GM18505 (cell line): ENCODE measurements around the gene MSL1.
"Not testable (repeated sequence)": the region's sequence is repeated elsewhere in the genome, so short reads cannot be mapped to it uniquely, and the experiment has no call there.

Source experiments
- ATAC-seq: cut with Tn5 transposase; IDR thresholded peaks from one replicate; pipeline ENCODE4 v1.9.1; 2021; ENCODE audit not compliant: unreplicated experiment
- POLR2A ChIP-seq: IDR thresholded peaks from 4 replicates; pipeline ENCODE4 v1.6.1; 2011; ENCODE audit warnings: borderline replicate concordance; ENCODE audit not compliant: insufficient read depth, insufficient read length; ENCODE audit errors: extremely low read depth

The MSL1 gene

GRCh38 chr17:40113110-40113906, 8.5 kb upstream of the MSL1 start:
- peak; percentile 76 for ATAC-seq
- peak; percentile 58 for TF ChIP-seq POLR2A

- no peak for TF ChIP-seq POLR2A
- ATAC-seq, result no peak
These were observed 7.9 kb upstream of the MSL1 start for GRCh38 chr17:40113907-40114245.

DNA sequence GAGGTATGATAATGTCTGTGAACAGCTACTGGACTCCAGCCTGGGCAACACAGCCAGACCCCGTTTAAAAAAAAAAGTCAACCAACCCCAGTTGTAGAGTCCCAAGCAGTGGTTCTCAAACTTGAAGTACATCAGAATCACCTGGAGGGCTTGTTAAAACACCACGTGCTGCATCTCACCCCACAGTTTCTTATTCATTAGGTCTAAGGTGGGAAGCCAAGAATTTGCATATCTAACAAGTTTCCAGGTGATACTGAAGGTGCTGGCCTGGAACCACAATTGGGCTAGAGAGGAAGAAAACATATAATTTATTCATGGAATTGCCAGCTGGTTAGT, 6.7 kb upstream of the MSL1 start:
- no peak for TF ChIP-seq POLR2A
- no peak for ATAC-seq

DNA sequence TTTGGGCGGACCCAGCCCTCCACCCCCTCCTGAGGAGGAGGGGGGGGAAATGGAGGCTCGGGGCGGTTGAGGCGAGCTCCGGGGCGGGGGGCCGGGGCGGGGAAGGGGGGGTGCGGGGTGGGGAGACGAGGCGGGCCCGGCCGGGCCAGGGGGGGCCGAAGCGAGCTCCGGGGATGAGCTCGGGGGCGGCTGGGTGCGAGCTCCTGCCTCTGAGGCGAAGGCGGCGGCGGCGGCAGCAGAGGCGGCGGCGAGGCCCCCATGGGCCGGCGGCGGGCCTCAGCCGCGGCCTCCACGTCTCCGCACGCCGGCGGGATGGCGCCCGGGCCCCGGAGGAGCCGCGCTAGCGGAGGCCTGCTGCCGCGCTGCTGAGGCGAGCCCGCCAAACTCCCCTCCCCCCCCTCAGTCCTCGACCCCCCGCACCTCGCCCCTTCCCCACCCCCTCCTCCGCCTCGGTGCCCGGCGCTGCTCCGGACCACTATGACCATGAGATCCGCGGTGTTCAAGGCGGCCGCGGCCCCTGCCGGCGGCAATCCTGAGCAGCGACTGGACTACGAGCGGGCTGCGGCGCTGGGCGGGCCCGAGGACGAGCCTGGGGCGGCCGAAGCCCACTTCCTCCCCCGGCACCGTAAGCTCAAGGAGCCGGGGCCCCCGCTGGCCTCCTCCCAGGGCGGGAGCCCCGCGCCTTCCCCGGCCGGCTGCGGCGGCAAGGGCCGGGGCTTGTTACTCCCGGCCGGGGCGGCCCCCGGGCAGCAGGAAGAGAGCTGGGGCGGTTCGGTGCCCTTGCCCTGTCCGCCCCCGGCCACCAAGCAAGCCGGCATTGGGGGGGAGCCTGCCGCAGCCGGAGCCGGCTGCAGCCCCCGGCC, 596 bp downstream of the MSL1 start:
- no peak for TF ChIP-seq POLR2A
- ATAC-seq, result peak; percentile 30

GRCh38 chr17:40122999-40123810, 1.4 kb downstream of the MSL1 start:
- no peak for TF ChIP-seq POLR2A
- ATAC-seq, result peak; percentile 22

DNA sequence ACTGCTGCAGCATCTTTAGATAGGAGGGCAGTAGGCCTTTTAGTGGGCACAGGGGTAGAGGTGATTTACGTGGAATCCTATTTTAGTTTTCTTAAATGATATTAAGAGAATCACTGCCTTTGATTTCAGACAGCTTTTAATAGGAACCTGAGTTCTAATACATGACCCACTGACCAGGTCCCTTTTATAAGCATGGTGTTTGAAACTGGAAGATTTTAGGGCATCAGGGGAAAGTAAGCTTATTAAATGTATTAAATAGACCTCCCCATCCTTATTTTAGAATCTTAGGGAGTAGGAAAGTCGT, 2.0 kb downstream of the MSL1 start:
- no peak for TF ChIP-seq POLR2A
- ATAC-seq, result no peak

DNA sequence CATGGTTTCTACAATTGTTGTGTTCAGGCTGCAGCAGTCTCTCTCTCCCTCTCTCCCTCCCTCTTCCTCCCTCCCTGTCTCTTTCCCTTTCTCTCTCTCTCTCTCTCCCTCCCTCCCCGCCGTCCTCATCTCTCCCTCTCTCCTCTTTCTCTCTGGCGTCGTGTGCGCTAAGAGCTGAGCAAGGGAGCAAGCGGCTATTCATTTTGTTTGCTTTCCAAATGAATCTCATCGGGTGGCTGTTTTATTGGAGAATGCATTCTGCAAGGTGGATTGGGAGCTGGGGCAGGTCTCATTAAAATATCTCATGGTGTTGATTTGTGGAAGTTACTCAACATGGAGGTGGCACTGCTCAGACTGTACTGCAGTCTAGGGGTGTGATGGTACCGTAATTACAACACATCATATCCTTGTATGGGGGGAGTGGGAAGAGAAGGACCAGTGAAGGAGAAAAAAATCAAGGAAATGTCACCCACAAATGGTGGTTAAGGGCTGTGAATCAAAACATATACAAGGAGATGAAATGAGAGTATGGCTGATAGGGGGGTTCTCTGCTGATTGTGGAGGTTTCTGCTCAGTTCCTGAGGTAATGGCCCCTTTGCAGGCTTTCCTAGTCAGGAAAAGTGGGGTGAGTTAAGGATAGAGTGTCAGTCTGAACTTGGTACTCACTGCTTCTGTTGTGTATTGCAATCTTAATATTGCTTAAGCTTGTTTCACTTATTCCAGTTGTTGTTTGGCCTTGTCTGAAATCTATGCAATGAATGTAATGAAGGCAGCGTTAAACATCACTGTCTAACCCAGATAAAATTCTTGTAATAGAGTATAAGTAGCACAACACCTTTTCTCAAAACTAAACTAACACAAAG, 2.7 kb downstream of the MSL1 start:
- ATAC-seq, result no peak
- no peak for TF ChIP-seq POLR2A

DNA sequence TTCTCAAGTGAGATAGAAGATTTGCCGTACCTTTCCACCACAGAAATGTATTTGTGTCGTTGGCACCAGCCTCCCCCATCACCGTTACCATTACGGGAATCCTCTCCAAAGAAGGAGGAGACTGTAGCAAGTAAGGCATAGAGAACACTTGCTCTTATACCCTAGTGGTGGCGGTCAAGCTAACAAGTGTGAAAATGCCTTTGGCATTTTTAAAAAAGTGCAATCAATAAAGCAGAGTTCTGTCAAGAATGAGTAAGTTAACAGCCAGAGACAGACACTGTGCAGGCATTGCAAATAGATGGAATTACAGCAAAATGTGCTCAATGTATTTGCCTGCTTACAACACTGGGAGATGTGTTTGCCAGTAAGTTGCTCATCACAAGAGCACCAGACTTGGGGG, 7.7 kb downstream of the MSL1 start:
- TF ChIP-seq POLR2A, result no peak

DNA sequence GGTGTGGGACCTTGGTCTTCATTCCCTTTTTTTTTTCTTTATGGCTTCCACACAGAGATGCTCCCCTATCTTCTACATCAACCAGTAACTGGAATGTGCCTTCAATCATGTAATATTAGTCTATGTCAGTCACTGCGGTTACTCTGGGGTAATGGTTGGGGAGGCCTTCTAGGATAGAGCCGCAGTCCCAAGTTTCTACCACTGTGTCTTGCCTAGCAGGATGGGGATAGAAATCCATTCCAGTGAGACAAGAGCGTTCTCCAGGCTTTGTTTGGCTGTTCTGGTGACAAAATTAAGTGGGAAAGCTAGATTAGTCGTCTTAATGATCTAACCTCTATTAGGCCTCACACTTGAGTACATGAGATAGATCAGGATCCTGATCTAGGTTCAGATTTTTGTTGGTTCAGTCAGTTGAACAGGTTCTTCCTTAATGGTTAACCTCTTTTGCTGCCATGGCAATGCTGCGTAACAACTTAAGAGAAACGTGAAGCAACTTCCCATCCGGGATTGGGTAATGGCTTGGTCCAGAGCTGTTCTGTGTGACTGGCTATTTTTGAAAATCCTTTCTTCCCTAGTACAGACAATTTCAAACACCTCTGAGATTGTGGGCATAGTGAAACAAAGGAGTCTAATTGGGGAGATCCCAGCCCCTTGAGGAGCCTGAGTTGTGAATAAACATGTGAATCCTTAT, 8.7 kb downstream of the MSL1 start:
- no peak for TF ChIP-seq POLR2A
- no peak for ATAC-seq

More for the DNA sequence above, 7.7 kb downstream of the MSL1 start:
- no peak for ATAC-seq

DNA sequence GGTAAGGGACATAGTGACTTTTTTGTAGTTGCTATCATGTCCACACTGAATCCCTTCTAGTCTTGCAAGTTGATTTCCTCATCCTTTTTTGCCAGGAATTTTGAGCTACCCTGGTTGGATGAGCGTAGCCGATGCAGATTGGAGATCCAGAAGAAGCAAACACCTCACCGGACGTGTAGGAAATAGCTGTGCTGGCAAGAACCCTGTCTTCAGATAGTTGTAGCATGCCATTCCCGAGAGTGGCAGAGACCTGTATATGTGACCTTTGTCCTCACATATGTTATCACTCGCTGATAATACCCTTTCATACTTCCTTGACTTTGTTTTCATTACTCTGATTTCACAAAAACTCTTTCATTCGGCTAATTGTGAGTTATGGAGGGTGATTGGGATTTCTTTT, 12.4 kb downstream of the MSL1 start:
- no peak for TF ChIP-seq POLR2A
- ATAC-seq, result no peak

DNA sequence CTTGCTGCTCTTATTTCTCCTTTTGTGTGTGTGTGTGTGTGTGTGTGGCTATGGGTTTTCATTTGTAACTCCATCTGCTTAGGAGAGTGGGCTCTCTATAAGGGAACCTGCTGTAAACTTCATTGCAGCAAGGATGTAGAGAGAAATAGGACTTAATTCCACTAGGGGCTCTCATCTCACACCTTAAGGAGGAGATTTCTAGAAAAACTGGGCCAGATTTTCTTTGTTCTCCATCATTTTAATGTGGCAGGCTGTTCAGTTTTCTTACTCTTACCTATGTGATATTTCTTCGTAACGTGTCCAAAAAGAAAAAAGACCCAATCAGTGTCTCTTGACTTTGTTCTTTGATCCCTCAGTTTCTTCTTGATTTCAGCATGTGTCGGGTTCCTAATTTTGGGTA, 14.0 kb downstream of the MSL1 start:
- ATAC-seq, result no peak
- no peak for TF ChIP-seq POLR2A

GRCh38 chr17:40139566-40140058, 17.8 kb downstream of the MSL1 start:
- no peak for TF ChIP-seq POLR2A
- peak; percentile 18 for ATAC-seq

GRCh38 chr17:40143166-40143565, 21.4 kb downstream of the MSL1 start:
- not testable (repeated sequence) for ATAC-seq

- no peak for TF ChIP-seq POLR2A
- ATAC-seq, result no peak
These were observed 23.7 kb downstream of the MSL1 start for GRCh38 chr17:40145476-40145875.
